Endodermal cell (in vitro differentiated cells): ENCODE measurements around the gene PLCB4. TPM values are rescaled to one million over a fixed set of nuclear protein-coding genes. Genes with fewer than 3 reads are reported as not detected.

ENCODE experiments used
- DNase-seq: peaks from one replicate; pipeline ENCODE4 v3.0.0-alpha.2; 2017
- H3K27ac ChIP-seq: 2 replicates; pipeline ENCODE4 v1.5.1; 2013; ENCODE audit warnings: mild to moderate bottlenecking, low read depth, low read length, moderate library complexity
- H3K27me3 ChIP-seq: 2 replicates; pipeline ENCODE4 v1.6.1; 2013; ENCODE audit warnings: mild to moderate bottlenecking, low read length, moderate library complexity; ENCODE audit not compliant: insufficient read depth, control insufficient read depth, poor library complexity, severe bottlenecking
- H3K36me3 ChIP-seq: 2 replicates; pipeline ENCODE4 v1.7.0; 2013; ENCODE audit warnings: mild to moderate bottlenecking, low read length, moderate library complexity; ENCODE audit not compliant: control insufficient read depth, insufficient read depth
- H3K4me1 ChIP-seq: one replicate; pipeline ENCODE4 v1.7.0; 2013; ENCODE audit warnings: low read length; ENCODE audit not compliant: control insufficient read depth, insufficient read depth
- H3K4me3 ChIP-seq: 2 replicates; pipeline ENCODE4 v1.5.1; 2013; ENCODE audit warnings: mild to moderate bottlenecking, low read length, moderate library complexity
- H3K9ac ChIP-seq: 2 replicates; pipeline ENCODE4 v1.6.1; 2013; ENCODE audit warnings: mild to moderate bottlenecking, low read length, moderate library complexity; ENCODE audit not compliant: poor library complexity, severe bottlenecking; ENCODE audit errors: extremely low read depth
- H3K9me3 ChIP-seq: 2 replicates; pipeline ENCODE4 v1.6.1; 2013; ENCODE audit warnings: mild to moderate bottlenecking, low read length, moderate library complexity; ENCODE audit not compliant: control insufficient read depth
- H3K27ac Mint-ChIP-seq: 2 replicates; pipeline ENCODE4 v1.8.0; 2020; ENCODE audit warnings: mixed read lengths
- H3K27me3 Mint-ChIP-seq: 2 replicates; pipeline ENCODE4 v1.8.0; 2021; ENCODE audit warnings: mild to moderate bottlenecking, mixed read lengths; ENCODE audit not compliant: insufficient read depth
- H3K36me3 Mint-ChIP-seq: 2 replicates; pipeline ENCODE4 v1.8.0; 2020; ENCODE audit warnings: low read depth, mixed read lengths
- H3K4me1 Mint-ChIP-seq: 2 replicates; pipeline ENCODE4 v1.8.0; 2020; ENCODE audit warnings: mixed read lengths
- H3K4me3 Mint-ChIP-seq: 2 replicates; pipeline ENCODE4 v1.8.0; 2020; ENCODE audit warnings: mild to moderate bottlenecking, moderate library complexity, mixed read lengths
- H3K9me3 Mint-ChIP-seq: 2 replicates; pipeline ENCODE4 v1.8.0; 2020; ENCODE audit warnings: mild to moderate bottlenecking, mixed read lengths
- WGBS, 2 experiments: methylation state at CpG; one replicate each; pipeline versions ENCODE4 v1.1.5 to v1.1.7; 2013; ENCODE audit warnings: missing lambda C conversion rate in 2 of 2, mixed read lengths in 1 of 2; ENCODE audit not compliant: insufficient coverage in 1 of 2, insufficient read length in 1 of 2; 5-methylcytosine and 5-hydroxymethylcytosine counted together
- total RNA-seq, 2 donors: library from RNA; stranded (reverse); fragmentation: NEBNext Ultra II Directional in 1 of 2; extraction: Animal tissue kit (Norgen Biotek cat#: 25700) in 1 of 2; gene quantifications; 2 replicates in 1 of 2; 3 replicates in 1 of 2; pipeline ENCODE4 v1.2.1, GENCODE V29; 2021
- TF ChIP-seq, protein P1 (sequence below): fragments of 200-600 bp; sonication (generic); conservative IDR thresholded peaks from 2 replicates; pipeline ENCODE4 v1.5.0; 2021; ENCODE audit warnings: antibody characterized with exemption, mild to moderate bottlenecking

Gene PLCB4
- total RNA-seq, 2 donors from 2014 or later = 14.4 to 14.6 TPM

DNA sequence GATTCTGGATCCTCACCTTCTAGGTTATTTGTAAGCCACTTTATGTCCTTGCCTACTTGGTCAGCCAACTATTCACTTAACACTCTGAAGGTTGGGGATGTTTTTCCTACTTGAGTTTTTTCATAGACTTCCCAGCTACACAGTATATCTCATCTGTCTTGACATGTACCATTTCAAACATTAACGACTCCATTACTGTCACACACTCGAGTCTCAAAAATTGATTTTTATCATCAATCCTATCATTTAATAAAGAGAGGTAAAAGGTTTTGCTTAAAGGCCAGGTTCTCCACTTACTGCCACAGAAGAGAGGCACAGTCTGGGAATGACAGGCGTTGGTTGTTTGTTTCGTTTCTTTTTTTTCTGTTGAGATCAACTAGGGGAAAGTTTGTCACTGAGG, 407.3 kb downstream of the PLCB4 start:
- Histone ChIP-seq H3K4me3 (no peak overlapping the region), H3K27me3 (no peaks in the 10 kb centered on the region), H3K9me3 (no peaks in the 10 kb centered on the region), H3K9ac (no peak overlapping the region), H3K36me3 (no peaks in the 10 kb centered on the region), H3K27ac (no peak overlapping the region), H3K4me1 (no peaks in the 10 kb centered on the region)
- TF ChIP-seq, protein P1, sequence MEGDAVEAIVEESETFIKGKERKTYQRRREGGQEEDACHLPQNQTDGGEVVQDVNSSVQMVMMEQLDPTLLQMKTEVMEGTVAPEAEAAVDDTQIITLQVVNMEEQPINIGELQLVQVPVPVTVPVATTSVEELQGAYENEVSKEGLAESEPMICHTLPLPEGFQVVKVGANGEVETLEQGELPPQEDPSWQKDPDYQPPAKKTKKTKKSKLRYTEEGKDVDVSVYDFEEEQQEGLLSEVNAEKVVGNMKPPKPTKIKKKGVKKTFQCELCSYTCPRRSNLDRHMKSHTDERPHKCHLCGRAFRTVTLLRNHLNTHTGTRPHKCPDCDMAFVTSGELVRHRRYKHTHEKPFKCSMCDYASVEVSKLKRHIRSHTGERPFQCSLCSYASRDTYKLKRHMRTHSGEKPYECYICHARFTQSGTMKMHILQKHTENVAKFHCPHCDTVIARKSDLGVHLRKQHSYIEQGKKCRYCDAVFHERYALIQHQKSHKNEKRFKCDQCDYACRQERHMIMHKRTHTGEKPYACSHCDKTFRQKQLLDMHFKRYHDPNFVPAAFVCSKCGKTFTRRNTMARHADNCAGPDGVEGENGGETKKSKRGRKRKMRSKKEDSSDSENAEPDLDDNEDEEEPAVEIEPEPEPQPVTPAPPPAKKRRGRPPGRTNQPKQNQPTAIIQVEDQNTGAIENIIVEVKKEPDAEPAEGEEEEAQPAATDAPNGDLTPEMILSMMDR = no peak
- Mint-ChIP-seq H3K27ac (no peak overlapping the region), H3K4me1 (no peaks in the 10 kb centered on the region), H3K36me3 (no peaks in the 10 kb centered on the region), H3K4me3 (no peak overlapping the region), H3K9me3 (no peaks in the 10 kb centered on the region), H3K27me3 (no peaks in the 10 kb centered on the region)
- no peak for DNase-seq
- 89 to 100% methylated on average over 1 to 4 of the region's 4 CpGs for WGBS, 2 experiments

GRCh38 chr20:9476637-9477036, 407.8 kb downstream of the PLCB4 start:
- no peaks in the 10 kb centered on the region for H3K4me1 Mint-ChIP-seq
- Histone ChIP-seq H3K9me3 (no peaks in the 10 kb centered on the region), H3K9ac (no peak overlapping the region), H3K27me3 (no peaks in the 10 kb centered on the region), H3K4me3 (no peak overlapping the region), H3K4me1 (no peaks in the 10 kb centered on the region), H3K27ac (no peak overlapping the region), H3K36me3 (no peaks in the 10 kb centered on the region)
- no peak for DNase-seq
- H3K4me3 Mint-ChIP-seq = no peak overlapping the region
- H3K27ac Mint-ChIP-seq = no peak overlapping the region
- no peaks in the 10 kb centered on the region for H3K27me3 Mint-ChIP-seq
- WGBS, 2 experiments = 92 to 95% methylated on average over 6 to 7 of the region's 7 CpGs
- TF ChIP-seq, protein P1 = no peak
- no peaks in the 10 kb centered on the region for H3K9me3 Mint-ChIP-seq
- no peaks in the 10 kb centered on the region for H3K36me3 Mint-ChIP-seq

- no peak overlapping the region for H3K27ac Mint-ChIP-seq
- Histone ChIP-seq H3K4me1 (no peaks in the 10 kb centered on the region), H3K27me3 (no peaks in the 10 kb centered on the region), H3K9ac (no peak overlapping the region), H3K27ac (no peak overlapping the region), H3K4me3 (no peak overlapping the region), H3K9me3 (no peaks in the 10 kb centered on the region), H3K36me3 (no peaks in the 10 kb centered on the region)
- WGBS, 2 experiments = 92 to 100% methylated on average over 1 to 4 of the region's 4 CpGs
- no peaks in the 10 kb centered on the region for H3K9me3 Mint-ChIP-seq
- no peaks in the 10 kb centered on the region for H3K36me3 Mint-ChIP-seq
- no peak overlapping the region for H3K4me3 Mint-ChIP-seq
- no peak for DNase-seq
- H3K4me1 Mint-ChIP-seq = no peaks in the 10 kb centered on the region
- no peaks in the 10 kb centered on the region for H3K27me3 Mint-ChIP-seq
- TF ChIP-seq, protein P1 = no peak
These were observed 409.9 kb downstream of the PLCB4 start for GRCh38 chr20:9478771-9479170.
